ENCODE results near the gene SASH1. TPM values are rescaled to one million over a fixed set of nuclear protein-coding genes. Genes with fewer than 3 reads are reported as not detected.
A peak's percentile ranks its signal among the peaks of the same experiment; 100 is the strongest.

SASH1 gene
- polyA plus RNA-seq, 1 donor from 2014 or later, result 7.0 TPM

GRCh38 chr6:148340586-148341297 is 1.9 kb upstream of the SASH1 start:
- peaks cover 39% of the 10 kb centered on the region for H3K27me3 ChIP-seq (ENCODE audit: insufficient read depth, low read depth, low read length)
- H3K9ac ChIP-seq (ENCODE audit: low read length), result no peak overlapping the region
- H2AFZ ChIP-seq (ENCODE audit: low read depth, low read length), result no peak overlapping the region
- no peaks in the 10 kb centered on the region for H3K36me3 ChIP-seq (ENCODE audit: insufficient read depth, low read length)
- H3K27ac ChIP-seq (ENCODE audit: low read length), result no peak overlapping the region
- TF ChIP-seq RAD21 (conservative IDR thresholded peaks at IDR 0.05) (no peak), EZH2 (IDR thresholded peaks at IDR 0.05; ENCODE audit: borderline replicate concordance, insufficient read depth, low read length, poor library complexity, severe bottlenecking) (no peak), SMC3 (conservative IDR thresholded peaks at IDR 0.05; ENCODE audit: poor library complexity) (no peak), CTCF (IDR thresholded peaks at IDR 0.05; ENCODE audit: poor library complexity, severe bottlenecking) (no peak), POLR2AphosphoS5 (IDR thresholded peaks at IDR 0.05) (no peak), MXI1 (conservative IDR thresholded peaks at IDR 0.05; ENCODE audit: poor library complexity, severe bottlenecking) (no peak), TAF1 (IDR thresholded peaks at IDR 0.05; ENCODE audit: low read depth) (no peak), EP300 (conservative IDR thresholded peaks at IDR 0.05; ENCODE audit: poor library complexity, severe bottlenecking) (no peak), REST (IDR thresholded peaks at IDR 0.05; ENCODE audit: borderline replicate concordance) (no peak)
- no peaks in the 10 kb centered on the region for H3K9me2 ChIP-seq (ENCODE audit: insufficient read depth, low read length)
- no peaks in the 10 kb centered on the region for H3F3A ChIP-seq (ENCODE audit: insufficient read depth, low read length, poor library complexity, severe bottlenecking)
- H4K20me1 ChIP-seq (ENCODE audit: insufficient read depth), result no peaks in the 10 kb centered on the region
- H3K79me2 ChIP-seq (replicated peaks; ENCODE audit: insufficient read depth, low read length), result no peaks in the 10 kb centered on the region
- no peak overlapping the region for H3K4me2 ChIP-seq (ENCODE audit: low read length)
- no peak overlapping the region for H3K4me3 ChIP-seq (ENCODE audit: low read length)
- no peaks in the 10 kb centered on the region for H3K9me3 ChIP-seq (ENCODE audit: low read length)

GRCh38 chr6:148342100-148342349 is 613 bp upstream of the SASH1 start:
- no peaks in the 10 kb centered on the region for H3K79me2 ChIP-seq (replicated peaks; ENCODE audit: insufficient read depth, low read length)

More at GRCh38 chr6:148342100-148342349, 613 bp upstream of the SASH1 start:
- no peak for TF ChIP-seq TAF1 (IDR thresholded peaks at IDR 0.05; ENCODE audit: low read depth)
- no peak for TF ChIP-seq MXI1 (conservative IDR thresholded peaks at IDR 0.05; ENCODE audit: poor library complexity, severe bottlenecking)
- TF ChIP-seq POLR2AphosphoS5 (IDR thresholded peaks at IDR 0.05), result no peak
- no peak for TF ChIP-seq RAD21 (conservative IDR thresholded peaks at IDR 0.05)
- TF ChIP-seq REST (IDR thresholded peaks at IDR 0.05; ENCODE audit: borderline replicate concordance), result no peak
- TF ChIP-seq EP300 (conservative IDR thresholded peaks at IDR 0.05; ENCODE audit: poor library complexity, severe bottlenecking), result no peak
- no peak for TF ChIP-seq CTCF (IDR thresholded peaks at IDR 0.05; ENCODE audit: poor library complexity, severe bottlenecking)
- no peak for TF ChIP-seq SMC3 (conservative IDR thresholded peaks at IDR 0.05; ENCODE audit: poor library complexity)
- no peak for TF ChIP-seq EZH2 (IDR thresholded peaks at IDR 0.05; ENCODE audit: borderline replicate concordance, insufficient read depth, low read length, poor library complexity, severe bottlenecking)
- Histone ChIP-seq H3K27me3 (ENCODE audit: insufficient read depth, low read depth, low read length) (peaks cover 39% of the 10 kb centered on the region), H3K27ac (ENCODE audit: low read length) (no peak overlapping the region), H3K9ac (ENCODE audit: low read length) (no peak overlapping the region), H3F3A (ENCODE audit: insufficient read depth, low read length, poor library complexity, severe bottlenecking) (no peaks in the 10 kb centered on the region), H2AFZ (ENCODE audit: low read depth, low read length) (no peak overlapping the region), H4K20me1 (ENCODE audit: insufficient read depth) (no peaks in the 10 kb centered on the region), H3K9me2 (ENCODE audit: insufficient read depth, low read length) (no peaks in the 10 kb centered on the region), H3K4me3 (ENCODE audit: low read length) (peak overlapping the region; percentile 68), H3K9me3 (ENCODE audit: low read length) (no peaks in the 10 kb centered on the region), H3K36me3 (ENCODE audit: insufficient read depth, low read length) (no peaks in the 10 kb centered on the region), H3K4me2 (ENCODE audit: low read length) (peak overlapping the region; percentile 91)

Measured in neural cell (in vitro differentiated cells).